ENCODE results near the gene LHPP.
"Not testable (repeated sequence)": the region's sequence is repeated elsewhere in the genome, so short reads cannot be mapped to it uniquely, and the experiment has no call there.

The LHPP gene

DNA sequence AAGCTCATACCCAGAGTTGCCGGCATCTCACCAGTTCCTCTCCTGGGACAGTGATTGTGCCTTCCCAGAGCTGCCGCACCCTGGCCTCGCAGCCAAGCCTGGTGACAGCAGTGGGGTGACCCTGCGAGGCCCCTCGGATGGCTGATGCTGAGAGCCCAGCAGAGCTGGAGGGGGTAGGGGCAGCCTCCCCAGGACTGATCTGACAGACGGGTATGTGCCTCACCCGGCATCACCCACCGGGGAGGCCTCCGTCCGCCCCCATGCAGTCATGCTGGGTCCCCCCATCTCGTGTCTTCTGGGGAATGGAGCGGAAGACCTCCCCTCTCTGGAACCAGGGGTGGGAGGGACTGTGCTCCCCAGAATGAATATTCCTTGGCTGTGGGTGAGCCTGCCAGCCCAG, 82.3 kb downstream of the LHPP start:
- H3K9ac ChIP-seq (ENCODE audit: low read depth, low read length), result no peak overlapping the region
- H3K36me3 ChIP-seq (ENCODE audit: insufficient read depth, low read length), result no peaks in the 10 kb centered on the region
- H3K4me1 ChIP-seq (ENCODE audit: control insufficient read depth, insufficient read depth, low read length), result peaks cover 6% of the 10 kb centered on the region
- H3K4me2 ChIP-seq (ENCODE audit: low read length), result no peak overlapping the region
- no peaks in the 10 kb centered on the region for H3K27me3 ChIP-seq (ENCODE audit: control insufficient read depth, insufficient read depth, low read length)
- no peak overlapping the region for H3K4me3 ChIP-seq (ENCODE audit: low read length)
- H3K9me3 ChIP-seq (replicated peaks; ENCODE audit: low read length), result no peaks in the 10 kb centered on the region

DNA sequence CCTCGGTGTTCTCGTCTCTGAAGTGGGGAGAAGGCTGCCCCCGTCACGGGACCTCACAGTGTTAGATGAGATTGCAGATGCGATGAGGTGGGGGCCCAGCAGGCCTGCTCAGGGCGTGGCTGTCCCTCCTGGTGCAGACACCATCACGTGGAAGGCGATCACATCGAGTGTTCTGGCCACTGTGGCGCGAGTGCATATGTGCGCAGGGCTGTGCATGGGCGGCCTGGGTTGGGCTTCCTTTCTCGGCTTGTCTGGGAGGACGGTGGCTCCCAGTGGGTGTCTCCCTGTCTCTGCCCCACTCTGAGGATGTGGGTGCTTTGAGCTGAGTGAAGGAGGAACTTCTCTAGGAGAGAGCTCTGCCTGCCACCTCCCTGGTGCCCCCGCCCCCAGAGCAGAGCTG, 83.1 kb downstream of the LHPP start:
- peaks cover 6% of the 10 kb centered on the region for H3K4me1 ChIP-seq (ENCODE audit: control insufficient read depth, insufficient read depth, low read length)
- H3K9ac ChIP-seq (ENCODE audit: low read depth, low read length), result no peak overlapping the region
- H3K27me3 ChIP-seq (ENCODE audit: control insufficient read depth, insufficient read depth, low read length), result no peaks in the 10 kb centered on the region

DNA sequence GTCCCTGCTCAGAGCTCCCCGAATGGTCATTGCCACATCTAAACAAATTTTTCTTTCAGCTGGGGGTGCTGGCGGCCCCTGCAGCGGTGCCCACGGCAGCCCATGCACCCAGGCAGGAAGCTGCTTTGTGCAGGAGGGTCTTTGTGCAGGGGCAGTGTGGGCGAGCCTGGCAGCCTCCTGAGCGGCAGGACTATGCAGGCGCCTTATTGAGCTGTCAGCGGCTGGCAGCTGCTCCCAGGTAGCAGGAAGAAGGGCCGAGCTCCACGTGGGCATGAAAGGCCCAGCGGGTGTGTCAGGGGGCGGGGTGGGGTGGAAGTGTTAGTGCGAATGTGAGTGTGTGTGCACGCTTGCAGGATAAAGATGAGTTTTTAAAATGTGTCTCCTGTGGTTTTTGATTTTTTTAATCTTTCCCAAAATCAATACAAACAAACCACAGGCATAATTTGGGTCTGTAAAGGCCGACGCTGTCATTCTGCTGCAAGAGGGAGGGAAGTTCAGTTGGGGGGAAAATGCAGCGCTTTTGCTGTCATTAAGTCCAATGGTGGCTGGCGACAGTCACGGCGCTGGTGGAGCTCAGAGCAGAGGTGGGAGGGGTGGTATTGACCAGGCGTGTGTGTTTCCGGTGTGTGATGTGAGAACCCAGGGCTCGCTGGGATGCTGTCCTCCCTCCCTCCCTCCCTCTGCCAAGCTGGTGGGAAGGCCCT, 83.9 kb downstream of the LHPP start:
- no peak overlapping the region for H3K4me2 ChIP-seq (ENCODE audit: low read length)
- H3K9me3 ChIP-seq (replicated peaks; ENCODE audit: low read length), result no peaks in the 10 kb centered on the region
- no peak overlapping the region for H3K4me3 ChIP-seq (ENCODE audit: low read length)
- peaks cover 6% of the 10 kb centered on the region for H3K4me1 ChIP-seq (ENCODE audit: control insufficient read depth, insufficient read depth, low read length)
- no peaks in the 10 kb centered on the region for H3K27me3 ChIP-seq (ENCODE audit: control insufficient read depth, insufficient read depth, low read length)
- H3K36me3 ChIP-seq (ENCODE audit: insufficient read depth, low read length), result no peaks in the 10 kb centered on the region
- H3K9ac ChIP-seq (ENCODE audit: low read depth, low read length), result no peak overlapping the region

More for the DNA sequence above, 83.1 kb downstream of the LHPP start:
- Histone ChIP-seq H3K4me3 (ENCODE audit: low read length) (no peak overlapping the region), H3K9me3 (replicated peaks; ENCODE audit: low read length) (no peaks in the 10 kb centered on the region), H3K4me2 (ENCODE audit: low read length) (no peak overlapping the region), H3K36me3 (ENCODE audit: insufficient read depth, low read length) (no peaks in the 10 kb centered on the region)

DNA sequence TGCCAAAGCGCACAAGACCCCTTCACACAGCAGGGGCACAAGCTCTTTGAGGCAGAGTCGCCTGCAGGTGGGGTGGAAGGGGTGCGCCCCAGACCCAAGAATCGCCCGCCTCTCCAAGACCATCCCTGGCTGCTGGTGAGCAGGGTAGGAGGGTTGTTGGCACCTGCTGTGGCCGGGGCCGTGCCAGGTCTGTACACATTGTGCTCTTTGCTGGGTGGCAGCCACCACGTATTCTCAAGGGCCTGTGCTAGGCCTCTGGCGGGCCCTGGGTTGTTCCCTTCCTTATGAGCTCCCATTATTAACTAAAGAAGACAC, 84.4 kb downstream of the LHPP start:
- H3K27me3 ChIP-seq (ENCODE audit: control insufficient read depth, insufficient read depth, low read length), result no peaks in the 10 kb centered on the region
- no peaks in the 10 kb centered on the region for H3K9me3 ChIP-seq (replicated peaks; ENCODE audit: low read length)
- H3K9ac ChIP-seq (ENCODE audit: low read depth, low read length), result no peak overlapping the region
- no peak overlapping the region for H3K4me2 ChIP-seq (ENCODE audit: low read length)
- H3K4me3 ChIP-seq (ENCODE audit: low read length), result no peak overlapping the region
- no peaks in the 10 kb centered on the region for H3K36me3 ChIP-seq (ENCODE audit: insufficient read depth, low read length)
- H3K4me1 ChIP-seq (ENCODE audit: control insufficient read depth, insufficient read depth, low read length), result peaks cover 6% of the 10 kb centered on the region

DNA sequence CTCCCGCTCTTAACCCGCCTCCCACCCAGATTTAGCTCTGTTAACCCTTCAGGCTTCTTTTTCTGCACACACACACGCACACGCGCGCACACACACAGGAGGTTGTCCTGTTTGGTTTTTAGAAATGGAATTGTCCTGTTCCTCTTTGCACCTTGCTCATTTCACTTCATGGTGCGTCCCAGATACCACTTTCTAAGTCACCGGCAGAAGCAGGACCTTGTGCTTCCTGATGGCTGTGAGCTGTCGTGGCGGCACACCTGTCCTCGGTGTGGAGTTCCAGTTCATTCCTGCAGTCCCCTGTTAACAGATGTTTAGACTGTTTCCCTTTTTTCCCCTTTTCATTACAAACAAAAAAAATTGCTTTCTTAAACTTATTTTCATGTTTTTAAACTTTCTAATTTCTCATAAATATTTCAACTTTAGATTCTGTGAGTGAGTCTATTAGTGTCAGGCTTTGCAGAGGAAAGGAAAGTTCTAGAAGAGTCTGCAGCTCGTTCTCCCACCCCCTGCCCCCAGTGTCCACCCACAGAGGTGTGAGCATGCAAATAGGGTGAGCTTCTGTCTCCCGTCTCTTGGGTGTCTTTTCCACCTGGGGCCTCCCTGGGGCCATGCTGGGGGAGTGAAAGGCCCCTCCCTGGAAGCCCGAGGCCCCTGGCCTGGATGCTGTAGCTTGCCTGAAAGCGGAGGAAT, 85.5 kb downstream of the LHPP start:
- Histone ChIP-seq H3K27me3 (ENCODE audit: control insufficient read depth, insufficient read depth, low read length) (no peaks in the 10 kb centered on the region), H3K36me3 (ENCODE audit: insufficient read depth, low read length) (no peaks in the 10 kb centered on the region), H3K4me3 (ENCODE audit: low read length) (no peak overlapping the region), H3K9ac (ENCODE audit: low read depth, low read length) (no peak overlapping the region), H3K4me1 (ENCODE audit: control insufficient read depth, insufficient read depth, low read length) (peaks cover 6% of the 10 kb centered on the region), H3K9me3 (replicated peaks; ENCODE audit: low read length) (no peaks in the 10 kb centered on the region), H3K4me2 (ENCODE audit: low read length) (no peak overlapping the region)

DNA sequence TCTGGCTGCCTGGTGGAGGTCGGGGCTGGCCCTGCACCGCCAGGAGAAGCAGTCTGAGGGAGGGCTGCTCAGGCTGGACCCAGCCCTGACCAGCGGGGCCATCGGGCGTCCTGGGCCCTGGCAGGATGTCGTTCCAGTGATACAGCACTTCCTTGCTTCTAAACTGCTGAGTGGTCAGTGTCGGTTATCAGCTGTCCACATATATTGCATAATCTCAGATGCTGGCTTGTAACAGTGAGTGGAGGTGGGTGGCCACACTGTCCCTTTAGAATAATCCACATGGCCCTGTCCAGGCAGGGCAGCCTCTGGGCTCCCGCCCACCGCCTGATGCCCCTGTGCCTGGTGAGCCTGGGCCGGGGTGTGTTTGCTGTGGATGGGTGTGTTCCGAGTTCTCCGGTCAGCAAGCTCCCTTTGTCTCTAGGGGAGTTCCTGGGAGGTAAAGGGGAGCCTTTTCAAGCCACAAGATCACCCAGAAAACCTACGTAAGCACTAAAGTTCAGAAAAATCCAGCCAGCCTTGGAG, 86.1 kb downstream of the LHPP start:
- no peak overlapping the region for H3K4me3 ChIP-seq (ENCODE audit: low read length)
- H3K9me3 ChIP-seq (replicated peaks; ENCODE audit: low read length), result no peaks in the 10 kb centered on the region
- H3K27me3 ChIP-seq (ENCODE audit: control insufficient read depth, insufficient read depth, low read length), result no peaks in the 10 kb centered on the region
- peaks cover 6% of the 10 kb centered on the region for H3K4me1 ChIP-seq (ENCODE audit: control insufficient read depth, insufficient read depth, low read length)
- no peak overlapping the region for H3K4me2 ChIP-seq (ENCODE audit: low read length)
- H3K36me3 ChIP-seq (ENCODE audit: insufficient read depth, low read length), result no peaks in the 10 kb centered on the region
- no peak overlapping the region for H3K9ac ChIP-seq (ENCODE audit: low read depth, low read length)

DNA sequence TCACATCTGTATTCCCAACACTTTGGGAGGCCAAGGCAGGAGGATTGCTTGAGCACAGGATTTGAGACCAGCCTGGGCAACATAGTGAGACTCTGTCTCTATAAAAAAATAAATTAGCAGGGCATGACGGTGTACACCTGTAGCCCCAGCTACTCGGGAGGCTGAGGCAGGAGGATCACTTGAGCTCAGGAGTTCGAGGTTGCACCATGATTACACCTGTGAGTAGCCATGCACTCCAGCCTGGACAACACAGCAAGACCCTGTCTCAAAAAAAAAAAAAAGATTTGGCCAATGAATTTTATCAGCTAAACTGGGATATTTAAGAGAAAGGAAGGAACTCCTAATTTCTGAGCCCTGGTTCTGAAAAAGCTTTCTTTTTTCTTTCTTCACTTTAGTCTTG, 87.5 kb downstream of the LHPP start:
- not testable (repeated sequence) for H3K36me3 ChIP-seq (ENCODE audit: insufficient read depth, low read length); H3K4me2 ChIP-seq (ENCODE audit: low read length); H3K9me3 ChIP-seq (replicated peaks; ENCODE audit: low read length); H3K4me3 ChIP-seq (ENCODE audit: low read length); H3K4me1 ChIP-seq (ENCODE audit: control insufficient read depth, insufficient read depth, low read length); H3K27me3 ChIP-seq (ENCODE audit: control insufficient read depth, insufficient read depth, low read length); H3K9ac ChIP-seq (ENCODE audit: low read depth, low read length)

DNA sequence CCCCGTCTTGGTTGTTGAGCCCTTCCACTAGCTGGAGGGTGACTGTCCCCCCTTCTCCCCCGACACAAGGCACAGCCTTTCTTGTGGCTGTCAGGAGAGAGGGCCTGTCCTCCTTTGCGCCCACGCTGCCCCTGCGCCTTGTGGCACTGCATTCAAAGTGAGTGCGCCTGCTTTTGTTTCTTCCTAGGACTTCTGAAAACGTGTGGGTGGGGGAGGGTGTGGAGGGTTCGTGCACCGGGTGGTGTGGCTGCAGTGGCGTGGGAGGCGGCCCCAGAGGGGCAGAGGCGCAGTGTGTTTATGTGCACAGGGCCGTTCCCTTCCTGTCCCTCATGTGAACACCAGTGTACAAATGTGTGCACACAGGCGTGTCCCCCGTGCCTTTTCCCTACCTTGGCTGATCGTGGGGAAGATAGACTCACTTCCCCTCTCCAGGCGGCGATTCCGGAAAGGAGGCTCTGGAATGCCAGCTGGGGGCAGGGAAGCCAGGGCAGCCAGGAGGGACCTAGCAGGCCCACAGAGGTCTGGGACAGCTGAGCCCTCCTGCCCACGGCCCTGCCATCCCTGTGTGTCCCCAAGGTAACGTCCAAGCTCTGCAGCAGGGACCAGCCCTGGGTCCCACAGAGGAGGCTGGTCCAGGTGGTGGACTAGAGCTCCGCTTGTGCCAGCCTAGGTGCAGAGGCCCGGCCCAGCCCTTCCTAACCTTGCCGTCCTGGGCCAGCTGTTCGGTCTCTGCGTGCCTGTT, 88.8 kb downstream of the LHPP start:
- Histone ChIP-seq H3K9me3 (replicated peaks; ENCODE audit: low read length) (no peaks in the 10 kb centered on the region), H3K9ac (ENCODE audit: low read depth, low read length) (no peak overlapping the region), H3K4me1 (ENCODE audit: control insufficient read depth, insufficient read depth, low read length) (peaks cover 6% of the 10 kb centered on the region), H3K4me3 (ENCODE audit: low read length) (no peak overlapping the region), H3K27me3 (ENCODE audit: control insufficient read depth, insufficient read depth, low read length) (no peaks in the 10 kb centered on the region), H3K36me3 (ENCODE audit: insufficient read depth, low read length) (no peaks in the 10 kb centered on the region), H3K4me2 (ENCODE audit: low read length) (no peak overlapping the region)

DNA sequence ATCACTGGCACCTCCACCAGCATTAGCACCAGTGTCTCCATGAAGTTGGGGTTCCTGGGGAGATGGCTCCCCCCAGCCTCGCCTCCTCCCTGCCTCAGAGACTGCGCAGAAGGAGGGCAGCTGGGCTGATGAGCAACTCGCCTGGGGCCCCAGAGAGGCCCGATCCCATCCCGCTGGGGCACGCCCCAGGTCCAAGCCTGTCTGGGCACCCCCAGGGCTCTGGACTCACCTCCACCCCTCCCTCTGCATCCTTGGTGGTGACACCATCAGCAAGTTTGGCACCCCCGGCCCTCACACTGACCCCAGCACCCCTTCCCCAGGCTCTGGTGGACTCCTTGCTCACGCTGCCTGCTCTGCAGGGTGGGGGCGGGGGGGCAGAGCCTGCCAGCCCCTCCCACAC, 89.5 kb downstream of the LHPP start:
- Histone ChIP-seq H3K9ac (ENCODE audit: low read depth, low read length) (no peak overlapping the region), H3K4me3 (ENCODE audit: low read length) (no peak overlapping the region), H3K4me1 (ENCODE audit: control insufficient read depth, insufficient read depth, low read length) (peaks cover 6% of the 10 kb centered on the region), H3K4me2 (ENCODE audit: low read length) (no peak overlapping the region), H3K9me3 (replicated peaks; ENCODE audit: low read length) (no peaks in the 10 kb centered on the region), H3K36me3 (ENCODE audit: insufficient read depth, low read length) (no peaks in the 10 kb centered on the region), H3K27me3 (ENCODE audit: control insufficient read depth, insufficient read depth, low read length) (no peaks in the 10 kb centered on the region)

DNA sequence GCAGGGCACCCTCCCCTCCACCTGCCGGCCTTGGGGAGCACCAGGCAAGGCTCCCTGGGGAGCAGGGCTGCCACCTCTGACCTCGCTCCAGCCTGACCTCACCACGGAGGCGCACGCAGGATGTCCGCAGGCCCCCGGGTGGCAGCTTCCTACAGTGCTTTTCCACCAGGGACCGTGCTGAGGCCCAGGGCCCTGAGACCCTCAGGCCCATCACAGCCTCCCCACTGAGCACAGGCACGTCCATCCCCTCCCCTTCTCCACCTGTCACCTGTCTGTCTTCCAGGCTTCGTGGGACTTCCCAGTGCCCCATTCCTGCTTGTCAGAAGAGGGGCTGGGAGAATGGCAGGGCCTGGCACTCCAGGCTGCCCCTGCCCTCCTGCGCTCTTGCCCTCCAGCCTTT, 90.1 kb downstream of the LHPP start:
- Histone ChIP-seq H3K9ac (ENCODE audit: low read depth, low read length) (no peak overlapping the region), H3K9me3 (replicated peaks; ENCODE audit: low read length) (no peaks in the 10 kb centered on the region), H3K4me2 (ENCODE audit: low read length) (no peak overlapping the region), H3K36me3 (ENCODE audit: insufficient read depth, low read length) (no peaks in the 10 kb centered on the region), H3K4me3 (ENCODE audit: low read length) (no peak overlapping the region), H3K4me1 (ENCODE audit: control insufficient read depth, insufficient read depth, low read length) (peaks cover 6% of the 10 kb centered on the region), H3K27me3 (ENCODE audit: control insufficient read depth, insufficient read depth, low read length) (no peaks in the 10 kb centered on the region)

DNA sequence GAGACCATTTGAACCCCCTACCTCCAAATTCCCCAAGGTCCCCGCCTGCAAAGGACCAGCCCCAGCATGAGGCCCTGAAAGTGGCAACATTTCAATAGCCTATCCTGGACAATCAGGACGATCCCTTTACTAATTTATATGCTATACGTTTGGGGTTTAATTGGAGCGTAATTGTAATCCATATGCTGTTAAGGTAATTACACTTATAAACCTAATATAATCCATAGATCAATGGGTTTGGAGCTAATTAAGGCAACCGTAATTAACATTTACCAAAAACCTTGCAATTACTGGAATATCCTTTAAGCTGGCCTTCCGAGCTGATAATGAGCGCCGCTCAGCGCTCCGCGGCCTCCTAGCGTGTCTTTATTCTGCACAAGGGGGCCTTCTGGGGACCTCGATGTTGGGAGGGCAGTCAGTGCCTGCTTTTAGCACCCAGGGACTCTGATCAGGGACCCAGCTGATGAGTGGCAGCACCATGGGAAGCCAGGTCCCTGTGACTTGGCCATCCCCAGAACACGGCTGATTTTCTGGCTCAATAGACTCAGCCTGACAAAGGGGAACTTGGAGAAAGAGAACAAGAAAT, 91.2 kb downstream of the LHPP start:
- no peaks in the 10 kb centered on the region for H3K27me3 ChIP-seq (ENCODE audit: control insufficient read depth, insufficient read depth, low read length)
- H3K4me3 ChIP-seq (ENCODE audit: low read length), result no peak overlapping the region
- H3K9me3 ChIP-seq (replicated peaks; ENCODE audit: low read length), result no peaks in the 10 kb centered on the region
- no peak overlapping the region for H3K4me2 ChIP-seq (ENCODE audit: low read length)
- no peaks in the 10 kb centered on the region for H3K36me3 ChIP-seq (ENCODE audit: insufficient read depth, low read length)
- H3K4me1 ChIP-seq (ENCODE audit: control insufficient read depth, insufficient read depth, low read length), result peaks cover 2% of the 10 kb centered on the region
- no peak overlapping the region for H3K9ac ChIP-seq (ENCODE audit: low read depth, low read length)
